ENCODE results near the gene PUM1. TPM values are rescaled to one million over a fixed set of nuclear protein-coding genes. Genes with fewer than 3 reads are reported as not detected.

PUM1 gene
- total RNA-seq, 2 experiments from 2014 or later: 112 to 114 TPM

- Mint-ChIP-seq H3K27me3 (no peaks in the 10 kb centered on the region), H3K4me1 (peaks cover 13% of the 10 kb centered on the region), H3K9me3 (no peaks in the 10 kb centered on the region), H3K4me3 (no peak overlapping the region), H3K27ac (peak overlapping the region; percentile 9), H3K36me3 (peaks cover 41% of the 10 kb centered on the region)
- no peak for ATAC-seq (ENCODE audit: low read depth)
- DNase-seq: no peak
- POLR2A ChIA-PET: no interaction called here
These were observed 95.6 kb downstream of the PUM1 start for GRCh38 chr1:30969903-30970302.

- no peaks in the 10 kb centered on the region for H3K9me3 Mint-ChIP-seq
- H3K4me3 Mint-ChIP-seq: no peak overlapping the region
- H3K27ac Mint-ChIP-seq: no peak overlapping the region
- POLR2A ChIA-PET: interaction anchor here (0.6 kb wide), 1 partner anchor 1830 kb away, joined by 5 read pairs; no protein-coding TSS in a partner anchor
- no peak for ATAC-seq (ENCODE audit: low read depth)
- no peaks in the 10 kb centered on the region for H3K27me3 Mint-ChIP-seq
- H3K4me1 Mint-ChIP-seq: peaks cover 9% of the 10 kb centered on the region
- peaks cover 40% of the 10 kb centered on the region for H3K36me3 Mint-ChIP-seq
- DNase-seq: no peak
These were observed 97.1 kb downstream of the PUM1 start for GRCh38 chr1:30968220-30968971.

- POLR2A ChIA-PET: no interaction called here
- no peak for ATAC-seq (ENCODE audit: low read depth)
- H3K27me3 Mint-ChIP-seq: no peaks in the 10 kb centered on the region
- no peak for DNase-seq
- no peak overlapping the region for H3K4me3 Mint-ChIP-seq
- peaks cover 9% of the 10 kb centered on the region for H3K4me1 Mint-ChIP-seq
- H3K27ac Mint-ChIP-seq: peak overlapping the region; percentile 25
- H3K36me3 Mint-ChIP-seq: peaks cover 41% of the 10 kb centered on the region
- H3K9me3 Mint-ChIP-seq: no peaks in the 10 kb centered on the region
These were observed 98.7 kb downstream of the PUM1 start for GRCh38 chr1:30966690-30967369.

GRCh38 chr1:30965924-30966599, 99.5 kb downstream of the PUM1 start:
- Mint-ChIP-seq H3K4me1 (peaks cover 7% of the 10 kb centered on the region), H3K36me3 (peaks cover 41% of the 10 kb centered on the region), H3K4me3 (no peak overlapping the region), H3K9me3 (no peaks in the 10 kb centered on the region), H3K27ac (no peak overlapping the region), H3K27me3 (no peaks in the 10 kb centered on the region)
- ATAC-seq (ENCODE audit: low read depth) (no peak), DNase-seq (no peak)
- POLR2A ChIA-PET: no interaction called here

- H3K27me3 Mint-ChIP-seq: no peaks in the 10 kb centered on the region
- DNase-seq (no peak), ATAC-seq (ENCODE audit: low read depth) (no peak)
- peaks cover 4% of the 10 kb centered on the region for H3K4me1 Mint-ChIP-seq
- no peaks in the 10 kb centered on the region for H3K9me3 Mint-ChIP-seq
- H3K4me3 Mint-ChIP-seq: no peak overlapping the region
- H3K36me3 Mint-ChIP-seq: peaks cover 41% of the 10 kb centered on the region
- no peak overlapping the region for H3K27ac Mint-ChIP-seq
- POLR2A ChIA-PET: no interaction called here
These were observed 100.8 kb downstream of the PUM1 start for GRCh38 chr1:30964706-30965105.

GRCh38 chr1:30962609-30963508, 102.7 kb downstream of the PUM1 start:
- H3K27me3 Mint-ChIP-seq: no peaks in the 10 kb centered on the region
- H3K27ac Mint-ChIP-seq: no peak overlapping the region
- H3K36me3 Mint-ChIP-seq: peaks cover 41% of the 10 kb centered on the region
- H3K4me1 Mint-ChIP-seq: peaks cover 6% of the 10 kb centered on the region
- ATAC-seq (ENCODE audit: low read depth) (no peak), DNase-seq (no peak)
- no peaks in the 10 kb centered on the region for H3K9me3 Mint-ChIP-seq
- POLR2A ChIA-PET: no interaction called here
- no peak overlapping the region for H3K4me3 Mint-ChIP-seq

GRCh38 chr1:30957560-30958222, 107.8 kb downstream of the PUM1 start:
- no peak overlapping the region for H3K4me3 Mint-ChIP-seq
- POLR2A ChIA-PET: interaction anchor here (0.5 kb wide), 1 partner anchor 97 kb away, joined by 3 read pairs; no protein-coding TSS in a partner anchor
- DNase-seq (no peak), ATAC-seq (ENCODE audit: low read depth) (no peak)
- H3K4me1 Mint-ChIP-seq: peaks cover 20% of the 10 kb centered on the region
- H3K36me3 Mint-ChIP-seq: peaks cover 39% of the 10 kb centered on the region
- H3K9me3 Mint-ChIP-seq: no peaks in the 10 kb centered on the region
- no peaks in the 10 kb centered on the region for H3K27me3 Mint-ChIP-seq
- H3K27ac Mint-ChIP-seq: no peak overlapping the region

- H3K4me1 Mint-ChIP-seq: peaks cover 28% of the 10 kb centered on the region
- ATAC-seq (ENCODE audit: low read depth): no peak
- H3K4me3 Mint-ChIP-seq: no peak overlapping the region
These were observed 110.0 kb downstream of the PUM1 start for GRCh38 chr1:30955448-30956015.

GRCh38 chr1:30953685-30954084, 111.8 kb downstream of the PUM1 start:
- POLR2A ChIA-PET: no interaction called here
- H3K4me1 Mint-ChIP-seq: peaks cover 29% of the 10 kb centered on the region
- H3K36me3 Mint-ChIP-seq: peaks cover 53% of the 10 kb centered on the region
- DNase-seq: no peak
- H3K27ac Mint-ChIP-seq: no peak overlapping the region
- no peak for ATAC-seq (ENCODE audit: low read depth)
- H3K4me3 Mint-ChIP-seq: no peak overlapping the region
- H3K9me3 Mint-ChIP-seq: no peaks in the 10 kb centered on the region
- H3K27me3 Mint-ChIP-seq: no peaks in the 10 kb centered on the region

More at GRCh38 chr1:30955448-30956015, 110.0 kb downstream of the PUM1 start:
- H3K36me3 Mint-ChIP-seq: peaks cover 51% of the 10 kb centered on the region
- POLR2A ChIA-PET: no interaction called here
- no peaks in the 10 kb centered on the region for H3K9me3 Mint-ChIP-seq
- H3K27ac Mint-ChIP-seq: no peak overlapping the region
- H3K27me3 Mint-ChIP-seq: no peaks in the 10 kb centered on the region
- no peak for DNase-seq

GRCh38 chr1:30952098-30952497, 113.4 kb downstream of the PUM1 start:
- Mint-ChIP-seq H3K4me1 (peaks cover 25% of the 10 kb centered on the region), H3K27ac (no peak overlapping the region), H3K27me3 (no peaks in the 10 kb centered on the region), H3K4me3 (no peak overlapping the region), H3K9me3 (no peaks in the 10 kb centered on the region), H3K36me3 (peaks cover 57% of the 10 kb centered on the region)
- POLR2A ChIA-PET: no interaction called here
- no peak for DNase-seq
- no peak for ATAC-seq (ENCODE audit: low read depth)

- Mint-ChIP-seq H3K4me1 (peaks cover 25% of the 10 kb centered on the region), H3K27me3 (no peaks in the 10 kb centered on the region), H3K36me3 (peaks cover 54% of the 10 kb centered on the region), H3K4me3 (no peak overlapping the region), H3K9me3 (no peaks in the 10 kb centered on the region), H3K27ac (no peak overlapping the region)
- POLR2A ChIA-PET: no interaction called here
- DNase-seq: no peak
- no peak for ATAC-seq (ENCODE audit: low read depth)
These were observed 114.8 kb downstream of the PUM1 start for GRCh38 chr1:30950700-30951099.

GRCh38 chr1:30950053-30950452, 115.5 kb downstream of the PUM1 start:
- ATAC-seq (ENCODE audit: low read depth): no peak
- H3K9me3 Mint-ChIP-seq: no peaks in the 10 kb centered on the region
- peaks cover 27% of the 10 kb centered on the region for H3K4me1 Mint-ChIP-seq
- peaks cover 59% of the 10 kb centered on the region for H3K36me3 Mint-ChIP-seq
- no peaks in the 10 kb centered on the region for H3K27me3 Mint-ChIP-seq
- no peak overlapping the region for H3K27ac Mint-ChIP-seq
- no peak overlapping the region for H3K4me3 Mint-ChIP-seq
- no peak for DNase-seq
- POLR2A ChIA-PET: no interaction called here

All from activated naive CD8-positive, alpha-beta T cell treated with anti-CD3 and anti-CD28 coated beads, Interleukin-2, amount 10 ng/mL, durations not matched to agents 7 days and 5 days (primary cell).